Mucosa of rectum (tissue), 2 donors: ENCODE measurements around the gene CXCL3.
A peak's percentile ranks its signal among the peaks of the same experiment; 100 is the strongest.

Experiments used
- H3K27ac ChIP-seq, 2 donors: one replicate each; pipeline ENCODE4 v1.7.0; 2013; ENCODE audit warnings: inconsistent platforms in 2 of 2, low read depth in 2 of 2, low read length in 2 of 2
- H3K27me3 ChIP-seq, 2 donors: one replicate each; pipeline ENCODE4 v1.7.0; 2013; ENCODE audit warnings: low read length in 2 of 2; ENCODE audit not compliant: control insufficient read depth in 2 of 2, insufficient read depth in 2 of 2
- H3K36me3 ChIP-seq, 2 donors: one replicate each; pipeline ENCODE4 v1.7.0; 2013; ENCODE audit warnings: low read length in 2 of 2; ENCODE audit not compliant: control insufficient read depth in 2 of 2, insufficient read depth in 2 of 2
- H3K4me1 ChIP-seq, 2 donors: one replicate each; pipeline ENCODE4 v1.7.0; 2013; ENCODE audit warnings: low read length in 2 of 2, mild to moderate bottlenecking in 1 of 2; ENCODE audit not compliant: control insufficient read depth in 2 of 2, insufficient read depth in 2 of 2
- H3K4me3 ChIP-seq, 2 donors: one replicate each; pipeline ENCODE4 v1.7.0; 2013; ENCODE audit warnings: low read length in 2 of 2
- H3K9ac ChIP-seq, 2 donors: one replicate each; pipeline ENCODE4 v1.7.0; 2013; ENCODE audit warnings: low read length in 2 of 2, low read depth in 1 of 2, mild to moderate bottlenecking in 1 of 2
- H3K9me3 ChIP-seq, 2 donors: one replicate each; pipeline ENCODE4 v1.7.0; 2013; ENCODE audit warnings: low read length in 2 of 2; ENCODE audit not compliant: control insufficient read depth in 2 of 2
- donor health status: healthy.
- donor health status: Normal muscosa, but diverticular disease.

Gene CXCL3

DNA sequence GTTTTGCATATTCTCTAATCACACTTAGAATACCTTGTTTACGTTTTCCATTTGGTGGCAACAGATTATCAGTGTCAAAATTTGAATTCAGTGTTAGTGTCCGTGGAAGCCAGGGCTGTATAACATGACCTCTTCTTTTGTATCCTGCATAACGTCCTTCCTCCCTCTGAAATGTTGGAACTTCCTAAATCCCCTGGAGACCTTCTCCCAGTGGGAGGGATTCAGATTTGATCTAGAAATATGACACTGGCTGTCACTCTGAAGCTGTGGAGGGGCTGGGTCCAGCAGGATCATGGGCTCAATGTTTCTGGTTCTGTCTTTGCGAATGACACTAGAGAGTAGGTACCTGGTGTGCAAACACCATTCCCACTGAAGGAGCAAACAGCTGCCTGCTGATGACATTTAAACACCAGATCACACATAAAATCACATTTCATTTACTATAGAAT is 850 bp upstream of the CXCL3 start:
- H3K27ac ChIP-seq = peak overlapping the region; percentile 69 to 78

DNA sequence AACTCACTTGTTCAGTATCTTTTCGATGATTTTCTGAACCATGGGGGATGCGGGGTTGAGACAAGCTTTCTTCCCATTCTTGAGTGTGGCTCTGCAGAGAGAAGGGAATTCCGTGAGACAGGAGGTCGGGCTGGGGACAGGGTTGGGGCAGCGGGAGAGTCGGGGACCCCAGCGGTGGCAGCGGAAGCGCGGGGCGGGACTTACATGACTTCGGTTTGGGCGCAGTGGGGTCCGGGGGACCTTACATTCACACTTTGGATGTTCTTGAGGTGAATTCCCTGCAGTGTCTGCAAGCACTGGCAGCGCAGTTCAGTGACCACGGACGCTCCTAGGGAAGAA is 434 bp downstream of the CXCL3 start:
- Histone ChIP-seq H3K27ac (peak overlapping the region; percentile 69 to 78), H3K36me3 (no peaks in the 10 kb centered on the region), H3K4me1 (peaks cover 0 to 10% of the 10 kb centered on the region in 2 donors), H3K9me3 (no peaks in the 10 kb centered on the region), H3K4me3 (peak overlapping the region; percentile 88 to 95), H3K27me3 (no peaks in the 10 kb centered on the region), H3K9ac (peak overlapping the region; percentile 87 to 91)

More for the DNA sequence above, 850 bp upstream of the CXCL3 start:
- H3K4me3 ChIP-seq = peak overlapping the region; percentile 88 to 95
- H3K4me1 ChIP-seq = peaks cover 0 to 10% of the 10 kb centered on the region in 2 donors
- no peaks in the 10 kb centered on the region for H3K27me3 ChIP-seq
- H3K9me3 ChIP-seq = no peaks in the 10 kb centered on the region
- H3K36me3 ChIP-seq = no peaks in the 10 kb centered on the region
- H3K9ac ChIP-seq = peak overlapping the region; percentile 87 to 91

DNA sequence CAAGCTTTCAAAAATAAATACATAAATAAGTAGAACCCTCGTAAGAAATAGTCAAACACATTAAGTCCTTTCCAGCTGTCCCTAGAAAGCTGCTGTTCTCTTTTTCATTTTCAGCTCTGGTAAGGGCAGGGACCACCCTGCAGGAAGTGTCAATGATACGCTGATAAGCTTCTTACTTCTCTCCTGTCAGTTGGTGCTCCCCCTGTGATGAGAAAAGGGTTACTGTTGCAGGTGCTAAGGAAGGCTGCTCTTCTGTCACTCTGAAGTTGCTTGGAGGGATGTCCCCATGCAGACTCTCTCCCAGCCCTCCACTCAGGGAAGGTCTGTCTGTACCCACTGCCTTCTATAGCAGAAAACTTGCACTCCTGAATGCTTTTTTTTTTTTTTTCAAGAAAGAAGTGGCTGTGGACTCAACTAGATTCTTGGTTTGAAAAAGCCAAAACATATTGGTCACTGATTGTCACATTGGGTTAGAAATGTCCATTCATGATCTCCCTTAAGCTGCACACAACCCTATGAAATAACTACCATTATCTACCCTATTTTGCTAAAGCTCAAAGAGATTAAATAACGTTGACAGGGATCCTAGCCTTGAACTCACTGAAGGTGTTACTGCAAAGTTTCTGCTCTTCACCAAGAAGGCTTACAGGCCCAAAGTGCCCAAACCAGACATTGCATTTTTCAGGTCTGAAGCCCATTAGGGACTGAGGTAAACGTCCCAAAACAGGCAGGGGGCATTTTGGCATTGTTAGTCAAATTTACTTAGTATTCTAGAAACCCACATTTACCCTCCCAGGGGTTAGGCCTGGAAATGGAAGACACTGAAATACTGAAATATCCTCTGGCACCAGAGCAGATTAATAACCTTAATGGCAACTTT is 1.2 kb downstream of the CXCL3 start:
- peak overlapping the region; percentile 87 to 91 for H3K9ac ChIP-seq
- no peaks in the 10 kb centered on the region for H3K27me3 ChIP-seq
- peak overlapping the region; percentile 88 to 95 for H3K4me3 ChIP-seq
- no peaks in the 10 kb centered on the region for H3K9me3 ChIP-seq
- peak overlapping the region in 1 of 2 donors; percentile 69 for H3K27ac ChIP-seq
- H3K4me1 ChIP-seq = peaks cover 0 to 10% of the 10 kb centered on the region in 2 donors
- H3K36me3 ChIP-seq = no peaks in the 10 kb centered on the region

DNA sequence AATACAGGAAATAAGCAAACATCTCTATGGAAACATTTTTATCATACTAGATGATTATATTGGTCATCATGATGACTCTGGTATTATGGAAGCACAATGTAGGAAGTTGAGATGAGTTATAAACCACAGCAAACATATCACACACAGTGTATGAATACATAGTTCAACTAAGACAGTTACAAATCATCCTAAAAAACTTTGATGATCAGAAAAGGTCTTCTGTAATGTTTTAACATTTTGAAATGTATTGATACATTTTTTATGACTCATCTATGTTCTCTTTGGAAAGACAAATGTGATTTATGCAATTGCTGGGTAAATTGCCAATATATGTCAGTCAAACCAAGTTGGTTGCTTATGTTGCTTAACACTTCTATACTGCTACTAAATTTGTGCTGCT is 4.8 kb downstream of the CXCL3 start:
- H3K27ac ChIP-seq = no peak overlapping the region
- H3K36me3 ChIP-seq = no peaks in the 10 kb centered on the region
- H3K9me3 ChIP-seq = no peaks in the 10 kb centered on the region
- no peak overlapping the region for H3K9ac ChIP-seq
- H3K4me1 ChIP-seq = peaks cover 4 to 10% of the 10 kb centered on the region in 2 donors
- H3K4me3 ChIP-seq = no peak overlapping the region
- H3K27me3 ChIP-seq = no peaks in the 10 kb centered on the region

DNA sequence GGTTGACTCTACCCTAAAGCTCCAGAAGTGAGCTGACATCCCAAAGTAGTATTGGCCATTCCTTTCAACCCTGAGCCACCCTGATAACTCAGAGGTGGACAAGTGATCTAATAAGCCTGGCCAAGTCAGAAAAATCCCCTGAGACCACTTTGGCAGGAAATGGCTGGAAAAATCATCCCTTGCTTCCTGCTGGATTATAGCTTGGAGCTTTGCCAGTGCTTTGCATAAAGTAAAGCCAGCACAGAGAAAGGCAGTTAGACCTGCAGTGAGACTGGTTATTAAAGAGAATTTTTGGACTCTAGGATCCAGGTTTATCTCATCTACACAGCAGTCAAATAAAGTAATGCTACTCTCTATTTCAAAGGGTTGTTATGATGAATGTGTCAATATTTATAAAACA is 6.4 kb downstream of the CXCL3 start:
- Histone ChIP-seq H3K27ac (peak overlapping the region; percentile 30 to 62), H3K9ac (no peak overlapping the region), H3K27me3 (no peaks in the 10 kb centered on the region)

DNA sequence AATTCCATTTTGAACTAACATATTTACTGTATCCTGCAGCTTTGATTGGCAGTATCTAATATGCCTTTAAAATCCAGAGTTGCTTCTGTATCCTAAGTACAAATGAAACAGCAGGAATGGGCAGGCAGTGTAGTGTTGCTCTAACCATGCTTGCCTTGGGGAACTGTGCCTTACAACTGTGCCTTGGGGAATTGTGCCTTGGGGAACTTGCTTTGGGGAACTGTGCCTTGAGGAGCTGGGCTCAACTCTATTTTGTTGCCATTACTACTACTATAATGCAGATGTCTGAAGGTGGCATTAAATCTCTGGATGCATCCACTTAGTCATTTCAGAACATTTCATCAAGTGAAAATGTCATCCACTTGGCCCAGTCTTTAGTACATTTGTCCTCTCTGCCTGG is 6.9 kb downstream of the CXCL3 start:
- Histone ChIP-seq H3K9ac (no peak overlapping the region), H3K4me3 (no peak overlapping the region), H3K27ac (peak overlapping the region; percentile 30 to 62), H3K27me3 (no peaks in the 10 kb centered on the region), H3K36me3 (no peaks in the 10 kb centered on the region), H3K4me1 (peaks cover 0 to 4% of the 10 kb centered on the region in 2 donors), H3K9me3 (no peaks in the 10 kb centered on the region)

More for the DNA sequence above, 6.4 kb downstream of the CXCL3 start:
- Histone ChIP-seq H3K36me3 (no peaks in the 10 kb centered on the region), H3K9me3 (no peaks in the 10 kb centered on the region), H3K4me1 (peaks cover under 1 to 4% of the 10 kb centered on the region in 2 donors), H3K4me3 (no peak overlapping the region)

DNA sequence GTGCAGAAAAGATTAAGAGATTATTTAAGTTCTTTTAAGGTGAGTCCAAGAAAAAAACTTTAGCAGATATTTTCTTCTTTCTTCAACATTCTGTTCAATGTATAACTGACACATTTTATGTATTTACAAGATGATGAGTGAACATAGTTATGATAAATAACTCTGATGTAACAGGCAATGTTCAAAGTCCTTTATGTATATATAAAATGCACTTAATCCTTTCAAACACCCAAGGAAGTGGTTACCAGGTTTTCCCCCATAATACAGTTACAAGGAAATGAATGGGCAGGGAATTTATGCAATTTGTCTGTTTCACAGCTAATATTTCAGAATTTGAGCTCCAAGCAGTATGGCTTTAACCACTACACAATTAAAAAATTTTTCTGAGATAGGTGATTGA is 8.2 kb downstream of the CXCL3 start:
- Histone ChIP-seq H3K27me3 (no peaks in the 10 kb centered on the region), H3K4me3 (no peak overlapping the region), H3K9me3 (peaks cover 0 to 4% of the 10 kb centered on the region in 2 donors), H3K4me1 (peaks cover 0 to 4% of the 10 kb centered on the region in 2 donors), H3K27ac (no peak overlapping the region), H3K36me3 (no peaks in the 10 kb centered on the region), H3K9ac (no peak overlapping the region)

DNA sequence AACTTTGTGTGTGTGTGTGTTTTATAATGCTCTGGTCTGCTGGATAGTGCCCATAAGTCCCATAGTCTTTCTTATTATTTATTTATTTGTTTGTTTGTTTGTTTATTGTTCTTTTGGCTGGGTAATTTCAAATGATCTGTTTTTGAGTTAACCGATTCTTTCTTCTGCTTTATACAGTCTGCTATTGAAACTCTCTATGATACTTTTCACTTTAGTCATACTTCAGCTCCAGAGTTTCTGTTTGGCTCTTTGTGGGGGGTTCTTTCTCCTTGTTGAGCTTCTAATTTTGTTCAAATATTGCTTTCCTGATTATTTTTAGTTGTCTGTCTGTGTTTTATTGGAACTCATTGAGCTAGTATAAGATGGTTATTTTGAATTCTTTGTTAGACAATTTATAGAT is 10.0 kb downstream of the CXCL3 start:
- H3K9me3 ChIP-seq = peaks cover 0 to 4% of the 10 kb centered on the region in 2 donors
- no peak overlapping the region for H3K9ac ChIP-seq
- H3K27ac ChIP-seq = no peak overlapping the region
- peaks cover 4 to 5% of the 10 kb centered on the region in 2 donors for H3K4me1 ChIP-seq
- no peak overlapping the region for H3K4me3 ChIP-seq
- no peaks in the 10 kb centered on the region for H3K36me3 ChIP-seq
- no peaks in the 10 kb centered on the region for H3K27me3 ChIP-seq

DNA sequence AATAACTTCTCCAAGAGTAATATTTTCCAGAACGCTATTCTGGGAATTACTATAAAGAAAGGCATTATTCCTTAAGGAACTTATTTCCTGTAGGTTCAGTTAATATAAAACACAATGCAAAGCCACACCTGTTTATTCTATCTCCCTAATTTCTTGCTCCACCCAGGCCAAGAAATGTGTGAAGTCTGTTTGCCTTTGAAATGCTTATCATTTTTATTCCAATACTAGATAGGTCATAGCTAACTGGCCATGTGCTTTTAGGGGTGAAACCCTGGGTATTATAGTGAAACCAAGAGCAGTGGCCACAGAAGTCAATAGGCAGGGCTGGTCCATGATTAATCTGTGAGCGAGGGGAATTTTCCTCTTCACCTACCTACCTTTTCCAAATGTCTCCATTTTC is 14.8 kb downstream of the CXCL3 start:
- H3K36me3 ChIP-seq = no peaks in the 10 kb centered on the region
- H3K4me1 ChIP-seq = peaks cover 0 to 5% of the 10 kb centered on the region in 2 donors
- H3K27me3 ChIP-seq = no peaks in the 10 kb centered on the region
- peaks cover 0 to 4% of the 10 kb centered on the region in 2 donors for H3K9me3 ChIP-seq
- peak overlapping the region in 1 of 2 donors; percentile 39 for H3K4me3 ChIP-seq
- H3K27ac ChIP-seq = peak overlapping the region; percentile 72 to 81
- no peak overlapping the region for H3K9ac ChIP-seq

DNA sequence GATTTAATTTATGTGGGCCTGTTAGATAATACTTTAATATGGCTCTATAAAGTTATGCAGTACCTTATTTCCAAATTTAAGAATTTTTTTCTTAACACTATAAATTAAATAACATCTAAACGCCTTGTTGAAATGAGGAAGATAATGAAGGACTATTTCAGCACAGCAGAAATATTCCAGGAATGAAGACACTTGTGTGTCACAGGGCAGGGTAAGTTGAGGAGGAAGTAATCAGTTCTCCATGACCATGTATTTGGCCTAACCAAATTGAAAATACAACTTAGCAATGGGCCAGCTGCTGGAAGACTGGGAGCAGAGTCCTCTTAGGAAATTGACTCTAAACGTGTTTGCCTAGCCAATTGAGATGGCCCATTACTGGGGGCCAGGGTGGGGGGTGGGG is 16.9 kb downstream of the CXCL3 start:
- Histone ChIP-seq H3K27ac (no peak overlapping the region), H3K4me1 (peaks cover under 1 to 5% of the 10 kb centered on the region in 2 donors), H3K4me3 (no peak overlapping the region), H3K9ac (no peak overlapping the region), H3K9me3 (peaks cover 0 to 4% of the 10 kb centered on the region in 2 donors), H3K36me3 (no peaks in the 10 kb centered on the region), H3K27me3 (no peaks in the 10 kb centered on the region)
